HepG2 (cell line): ENCODE data around the gene IGDCC3. TPM values are rescaled to one million over a fixed set of nuclear protein-coding genes. Genes with fewer than 3 reads are reported as not detected.

Source experiments
- CEBPZ ChIP-seq: IDR thresholded peaks from 2 replicates; pipeline ENCODE4 v1.6.1; 2012; ENCODE audit warnings: low read length, improper control_type of control experiment
- FOXA3 ChIP-seq: IDR thresholded peaks from 2 replicates; pipeline ENCODE4 v1.6.1; 2016; ENCODE audit warnings: missing genetic modification reagents, missing compliant biosample characterization
- FOXK1 ChIP-seq: sonication (generic); formaldehyde crosslinking; IDR thresholded peaks from 2 replicates; pipeline ENCODE4 v1.4.0; 2020; ENCODE audit warnings: low read depth, missing genetic modification reagents, borderline replicate concordance
- FOXO1 ChIP-seq: sonication (generic); formaldehyde crosslinking; IDR thresholded peaks from 2 replicates; pipeline ENCODE4 v1.4.0; 2020; ENCODE audit warnings: missing genetic modification reagents
- HDAC2 ChIP-seq: sonication (generic); formaldehyde crosslinking; IDR thresholded peaks from 2 replicates; pipeline ENCODE4 v1.4.0; 2020; ENCODE audit warnings: missing genetic modification reagents
- MED8 ChIP-seq: sonication (generic); formaldehyde crosslinking; IDR thresholded peaks from 2 replicates; pipeline ENCODE4 v1.8.1; 2023; ENCODE audit warnings: mild to moderate bottlenecking, missing genetic modification reagents; ENCODE audit not compliant: insufficient replicate concordance
- NFE2L1 ChIP-seq: sonication (generic); formaldehyde crosslinking; IDR thresholded peaks from 2 replicates; pipeline ENCODE4 v1.4.0; 2020; ENCODE audit warnings: missing genetic modification reagents, mild to moderate bottlenecking, borderline replicate concordance
- NR2F1 ChIP-seq, 2 experiments: fragments of 450-650 bp in 1 of 2; formaldehyde crosslinking in 1 of 2; IDR thresholded peaks; 2 replicates each; pipeline versions ENCODE4 v1.5.0 to v1.6.1; 2016 to 2020; ENCODE audit warnings: mild to moderate bottlenecking in 1 of 2, missing compliant biosample characterization in 1 of 2, missing genetic modification reagents in 1 of 2, moderate library complexity in 1 of 2
- NR2F6 ChIP-seq, 2 experiments: IDR thresholded peaks; 2 replicates each; pipeline ENCODE4 v1.6.1; 2016; ENCODE audit warnings: antibody characterized with exemption in 1 of 2, mild to moderate bottlenecking in 1 of 2
- ONECUT2 ChIP-seq: sonication (generic); formaldehyde crosslinking; IDR thresholded peaks from 2 replicates; pipeline ENCODE4 v1.4.0; 2020; ENCODE audit warnings: missing genetic modification reagents
- PHF5A ChIP-seq: IDR thresholded peaks from one replicate; pipeline ENCODE4 v1.6.1; 2018; ENCODE audit warnings: low read depth, missing genetic modification reagents; ENCODE audit not compliant: unreplicated experiment
- RFXANK ChIP-seq: IDR thresholded peaks from 2 replicates; pipeline ENCODE4 v1.6.1; 2016
- SALL2 ChIP-seq: sonication (generic); formaldehyde crosslinking; IDR thresholded peaks from 2 replicates; pipeline ENCODE4 v1.8.1; 2023; ENCODE audit warnings: mild to moderate bottlenecking, missing genetic modification reagents, inconsistent platforms
- TAF1 ChIP-seq: sonication (generic); formaldehyde crosslinking; IDR thresholded peaks from 2 replicates; pipeline ENCODE4 v1.4.0; 2020; ENCODE audit warnings: missing genetic modification reagents
- TCF12 ChIP-seq, 2 experiments: fragments of 450-650 bp in 1 of 2; sonication (generic) in 1 of 2; formaldehyde crosslinking in 1 of 2; IDR thresholded peaks; 2 replicates each; pipeline versions ENCODE4 v1.6.1 to v1.8.0; 2017 to 2022; ENCODE audit warnings: antibody characterized with exemption in 1 of 2, mild to moderate bottlenecking in 1 of 2, missing genetic modification reagents in 1 of 2, moderate library complexity in 1 of 2
- ZNF383 ChIP-seq: sonication (generic); formaldehyde crosslinking; IDR thresholded peaks from 2 replicates; pipeline ENCODE4 v1.4.0; 2020; ENCODE audit warnings: missing genetic modification reagents, mild to moderate bottlenecking, borderline replicate concordance
- ZNF724P ChIP-seq: sonication (generic); formaldehyde crosslinking; IDR thresholded peaks from 2 replicates; pipeline ENCODE4 v1.8.0; 2022; ENCODE audit warnings: missing genetic modification reagents, borderline replicate concordance
- ZSCAN22 ChIP-seq: sonication (generic); formaldehyde crosslinking; IDR thresholded peaks from 2 replicates; pipeline ENCODE4 v1.4.0; 2020; ENCODE audit warnings: mild to moderate bottlenecking, missing genetic modification reagents
- polyA plus RNA-seq, 8 experiments: library from polyadenylated mRNA; depleted of rRNA in 3 of 8; stranded (reverse) in 7 of 8; unstranded in 1 of 8; fragments of >200 nt; fragmentation: Illumina TruSeq in 4 of 8; extraction: Trizol in 4 of 8; gene quantifications; 2 replicates each; pipeline versions ENCODE4 v1.2.1 to v1.2.3, GENCODE V29; 2011 to 2016; ENCODE audit warnings: low read depth in 4 of 8, missing spikeins in 1 of 8, mixed read lengths in 1 of 8; ENCODE audit not compliant: insufficient read depth in 1 of 8
- total RNA-seq, 5 experiments: library from RNA; depleted of rRNA; stranded (reverse); fragments of >200 nt; fragmentation: Illumina TruSeq; extraction: Trizol; gene quantifications; 2 replicates each; pipeline ENCODE4 v1.2.3, GENCODE V29; 2016; ENCODE audit warnings: low read depth in 1 of 5
- TF ChIP-seq, protein P1 (sequence below): IDR thresholded peaks from 2 replicates; pipeline ENCODE4 v1.4.0; 2020; ENCODE audit warnings: mild to moderate bottlenecking, missing genetic modification reagents
- TF ChIP-seq, protein P2 (sequence below): sonication (generic); formaldehyde crosslinking; IDR thresholded peaks from 2 replicates; pipeline ENCODE4 v1.4.0; 2020; ENCODE audit warnings: missing genetic modification reagents

IGDCC3 gene
- total and polyA plus RNA-seq, 2 of the 13 experiments (the other 11 are each of a cell fraction or from before 2014, with no cell fraction given), result 30.1 to 51.8 TPM

- peak; percentile 73; the same call in 1 of the 2 replicates for TF ChIP-seq FOXK1 (CRISPR knock-in tag)
- no peak for TF ChIP-seq MED8
- no peak for TF ChIP-seq ZNF383 (CRISPR knock-in tag)
- TF ChIP-seq NR2F1 (CRISPR knock-in tag; IDR thresholded peaks at IDR 0.05), result peak; percentile 75 to 97; a peak in 3 of 4 replicates
- no peak for TF ChIP-seq TAF1
- no peak for TF ChIP-seq RFXANK
- TF ChIP-seq PHF5A (CRISPR knock-in tag), result no peak
- TF ChIP-seq, protein P1, sequence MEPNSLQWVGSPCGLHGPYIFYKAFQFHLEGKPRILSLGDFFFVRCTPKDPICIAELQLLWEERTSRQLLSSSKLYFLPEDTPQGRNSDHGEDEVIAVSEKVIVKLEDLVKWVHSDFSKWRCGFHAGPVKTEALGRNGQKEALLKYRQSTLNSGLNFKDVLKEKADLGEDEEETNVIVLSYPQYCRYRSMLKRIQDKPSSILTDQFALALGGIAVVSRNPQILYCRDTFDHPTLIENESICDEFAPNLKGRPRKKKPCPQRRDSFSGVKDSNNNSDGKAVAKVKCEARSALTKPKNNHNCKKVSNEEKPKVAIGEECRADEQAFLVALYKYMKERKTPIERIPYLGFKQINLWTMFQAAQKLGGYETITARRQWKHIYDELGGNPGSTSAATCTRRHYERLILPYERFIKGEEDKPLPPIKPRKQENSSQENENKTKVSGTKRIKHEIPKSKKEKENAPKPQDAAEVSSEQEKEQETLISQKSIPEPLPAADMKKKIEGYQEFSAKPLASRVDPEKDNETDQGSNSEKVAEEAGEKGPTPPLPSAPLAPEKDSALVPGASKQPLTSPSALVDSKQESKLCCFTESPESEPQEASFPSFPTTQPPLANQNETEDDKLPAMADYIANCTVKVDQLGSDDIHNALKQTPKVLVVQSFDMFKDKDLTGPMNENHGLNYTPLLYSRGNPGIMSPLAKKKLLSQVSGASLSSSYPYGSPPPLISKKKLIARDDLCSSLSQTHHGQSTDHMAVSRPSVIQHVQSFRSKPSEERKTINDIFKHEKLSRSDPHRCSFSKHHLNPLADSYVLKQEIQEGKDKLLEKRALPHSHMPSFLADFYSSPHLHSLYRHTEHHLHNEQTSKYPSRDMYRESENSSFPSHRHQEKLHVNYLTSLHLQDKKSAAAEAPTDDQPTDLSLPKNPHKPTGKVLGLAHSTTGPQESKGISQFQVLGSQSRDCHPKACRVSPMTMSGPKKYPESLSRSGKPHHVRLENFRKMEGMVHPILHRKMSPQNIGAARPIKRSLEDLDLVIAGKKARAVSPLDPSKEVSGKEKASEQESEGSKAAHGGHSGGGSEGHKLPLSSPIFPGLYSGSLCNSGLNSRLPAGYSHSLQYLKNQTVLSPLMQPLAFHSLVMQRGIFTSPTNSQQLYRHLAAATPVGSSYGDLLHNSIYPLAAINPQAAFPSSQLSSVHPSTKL (CRISPR knock-in tag), result peak; percentile 75
- TF ChIP-seq, protein P2, sequence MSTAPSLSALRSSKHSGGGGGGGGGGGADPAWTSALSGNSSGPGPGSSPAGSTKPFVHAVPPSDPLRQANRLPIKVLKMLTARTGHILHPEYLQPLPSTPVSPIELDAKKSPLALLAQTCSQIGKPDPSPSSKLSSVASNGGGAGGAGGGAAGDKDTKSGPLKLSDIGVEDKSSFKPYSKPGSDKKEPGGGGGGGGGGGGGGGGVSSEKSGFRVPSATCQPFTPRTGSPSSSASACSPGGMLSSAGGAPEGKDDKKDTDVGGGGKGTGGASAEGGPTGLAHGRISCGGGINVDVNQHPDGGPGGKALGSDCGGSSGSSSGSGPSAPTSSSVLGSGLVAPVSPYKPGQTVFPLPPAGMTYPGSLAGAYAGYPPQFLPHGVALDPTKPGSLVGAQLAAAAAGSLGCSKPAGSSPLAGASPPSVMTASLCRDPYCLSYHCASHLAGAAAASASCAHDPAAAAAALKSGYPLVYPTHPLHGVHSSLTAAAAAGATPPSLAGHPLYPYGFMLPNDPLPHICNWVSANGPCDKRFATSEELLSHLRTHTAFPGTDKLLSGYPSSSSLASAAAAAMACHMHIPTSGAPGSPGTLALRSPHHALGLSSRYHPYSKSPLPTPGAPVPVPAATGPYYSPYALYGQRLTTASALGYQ (CRISPR knock-in tag), result peak; percentile 79
- TF ChIP-seq NFE2L1, result no peak
- TF ChIP-seq FOXA3 (CRISPR knock-in tag), result peak; percentile 42
- TF ChIP-seq FOXO1 (CRISPR knock-in tag), result no peak
- TF ChIP-seq NR2F6 (IDR thresholded peaks at IDR 0.05), result peak; percentile 97
- peak; percentile 87 for TF ChIP-seq NR2F6 (CRISPR knock-in tag; IDR thresholded peaks at IDR 0.05)
- TF ChIP-seq ZSCAN22 (CRISPR knock-in tag), result no peak
- peak; percentile 93 for TF ChIP-seq ONECUT2 (CRISPR knock-in tag)
- peak; percentile 50 for TF ChIP-seq HDAC2 (CRISPR knock-in tag)
- TF ChIP-seq TCF12 (IDR thresholded peaks at IDR 0.05), result no peak
- TF ChIP-seq TCF12 (CRISPR knock-in tag; IDR thresholded peaks at IDR 0.05), result 0 out of 2 replicates have a peak, but pooled peaks have one; percentile 37
- no peak for TF ChIP-seq ZNF724P (CRISPR knock-in tag)
- no peak for TF ChIP-seq CEBPZ
- TF ChIP-seq SALL2 (CRISPR knock-in tag), result no peak
Observed at GRCh38 chr15:65312400-65312916, 65.3 kb downstream of the IGDCC3 start (continued).
